H9 (cell line): ENCODE measurements around the gene NRXN3. TPM values are rescaled to one million over a fixed set of nuclear protein-coding genes. Genes with fewer than 3 reads are reported as not detected.

ENCODE experiments used
- DNase-seq: peaks from one replicate; pipeline ENCODE4 v3.0.0-alpha.2; 2017
- H2AFZ ChIP-seq: one replicate; pipeline ENCODE4 v1.6.1; 2013; ENCODE audit warnings: mild to moderate bottlenecking, low read length, control low read depth, moderate library complexity
- H2AK5ac ChIP-seq: 2 replicates; pipeline ENCODE4 v1.6.1; 2013; ENCODE audit warnings: low read length, control low read depth, mixed read lengths; ENCODE audit not compliant: insufficient read length
- H2BK120ac ChIP-seq: one replicate; pipeline ENCODE4 v1.6.1; 2013; ENCODE audit warnings: low read depth, mild to moderate bottlenecking, low read length, control low read depth, inconsistent platforms; ENCODE audit not compliant: poor library complexity, severe bottlenecking
- H2BK12ac ChIP-seq: 2 replicates; pipeline ENCODE4 v1.6.1; 2013; ENCODE audit warnings: low read length, control low read depth, mixed read lengths, low read depth; ENCODE audit not compliant: insufficient read length
- H2BK15ac ChIP-seq: 2 replicates; pipeline ENCODE4 v1.6.1; 2013; ENCODE audit warnings: low read depth, low read length, control low read depth
- H2BK20ac ChIP-seq: one replicate; pipeline ENCODE4 v1.6.1; 2013; ENCODE audit warnings: low read depth, mild to moderate bottlenecking, low read length, control low read depth, inconsistent platforms; ENCODE audit not compliant: poor library complexity, severe bottlenecking
- H2BK5ac ChIP-seq: 2 replicates; pipeline ENCODE4 v1.6.1; 2013; ENCODE audit warnings: low read length, control low read depth, mixed read lengths; ENCODE audit not compliant: insufficient read length
- H3K14ac ChIP-seq: 2 replicates; pipeline ENCODE4 v1.6.1; 2013; ENCODE audit warnings: low read length, control low read depth; ENCODE audit not compliant: insufficient read depth
- H3K18ac ChIP-seq: 2 replicates; pipeline ENCODE4 v1.6.1; 2013; ENCODE audit warnings: low read depth, mild to moderate bottlenecking, mixed read lengths, low read length, control low read depth; ENCODE audit not compliant: insufficient read length
- H3K23ac ChIP-seq: 2 replicates; pipeline ENCODE4 v1.6.1; 2013; ENCODE audit warnings: low read length, control low read depth, mixed read lengths, low read depth; ENCODE audit not compliant: insufficient read length
- H3K23me2 ChIP-seq: 2 replicates; pipeline ENCODE4 v1.6.1; 2013; ENCODE audit warnings: low read depth, mild to moderate bottlenecking, mixed read lengths, low read length, control low read depth; ENCODE audit not compliant: insufficient read length, poor library complexity, severe bottlenecking
- H3K27ac ChIP-seq: 2 replicates; pipeline ENCODE4 v1.5.1; 2013; ENCODE audit warnings: low read length, control low read depth, mixed read lengths, low read depth; ENCODE audit not compliant: insufficient read length
- H3K27me3 ChIP-seq: 2 replicates; pipeline ENCODE4 v1.6.1; 2013; ENCODE audit warnings: low read length, control low read depth, inconsistent platforms; ENCODE audit not compliant: insufficient read depth
- H3K4ac ChIP-seq: 2 replicates; pipeline ENCODE4 v1.6.1; 2013; ENCODE audit warnings: low read depth, mild to moderate bottlenecking, control low read depth, inconsistent platforms, low read length, moderate library complexity
- H3K4me1 ChIP-seq: 2 replicates; pipeline ENCODE4 v1.6.1; 2013; ENCODE audit warnings: low read length, control low read depth, inconsistent platforms; ENCODE audit not compliant: insufficient read depth
- H3K4me2 ChIP-seq: 2 replicates; pipeline ENCODE4 v1.6.1; 2013; ENCODE audit warnings: low read length, control low read depth, mixed read lengths; ENCODE audit not compliant: insufficient read length, insufficient read depth
- H3K56ac ChIP-seq: 2 replicates; pipeline ENCODE4 v1.6.1; 2013; ENCODE audit warnings: low read depth, mild to moderate bottlenecking, mixed read lengths, low read length, control low read depth; ENCODE audit not compliant: insufficient read length
- H3K79me1 ChIP-seq: 2 replicates; pipeline ENCODE4 v1.6.1; 2013; ENCODE audit warnings: low read depth, mild to moderate bottlenecking, moderate library complexity, low read length, control low read depth, inconsistent platforms; ENCODE audit not compliant: insufficient read depth, poor library complexity, severe bottlenecking
- H3K79me2 ChIP-seq: 2 replicates; pipeline ENCODE4 v1.6.1; 2013; ENCODE audit warnings: low read length, control low read depth, inconsistent platforms; ENCODE audit not compliant: insufficient read depth
- H3K9ac ChIP-seq: 2 replicates; pipeline ENCODE4 v1.6.1; 2013; ENCODE audit warnings: low read length, control low read depth, mixed read lengths; ENCODE audit not compliant: insufficient read length; ENCODE audit errors: extremely low read depth
- H3K9me3 ChIP-seq: one replicate; pipeline ENCODE4 v1.6.1; 2013; ENCODE audit warnings: low read depth, low read length, inconsistent platforms; ENCODE audit not compliant: control insufficient read depth
- H3T11ph ChIP-seq: one replicate; pipeline ENCODE4 v1.6.1; 2013; ENCODE audit warnings: mild to moderate bottlenecking, low read length, control low read depth, inconsistent platforms
- H4K20me1 ChIP-seq: one replicate; pipeline ENCODE4 v1.6.1; 2013; ENCODE audit not compliant: control insufficient read depth, insufficient read length, insufficient read depth
- H4K5ac ChIP-seq: 2 replicates; pipeline ENCODE4 v1.6.1; 2013; ENCODE audit warnings: low read depth, mild to moderate bottlenecking, mixed read lengths, low read length, control low read depth; ENCODE audit not compliant: insufficient read length
- H4K8ac ChIP-seq: replicated peaks from 2 replicates; pipeline ENCODE4 v1.6.1; 2013; ENCODE audit warnings: low read length, control low read depth, mixed read lengths, low read depth; ENCODE audit not compliant: insufficient read length
- H4K91ac ChIP-seq: 2 replicates; pipeline ENCODE4 v1.6.1; 2013; ENCODE audit warnings: low read depth, mild to moderate bottlenecking, moderate library complexity, mixed read lengths, low read length, control low read depth; ENCODE audit not compliant: insufficient read length
- H3K27ac Mint-ChIP-seq, 3 experiments: 2 replicates in 2 of 3; 3 replicates in 1 of 3; pipeline ENCODE4 v1.8.0; 2020 to 2021; ENCODE audit warnings: mixed read lengths in 3 of 3, mild to moderate bottlenecking in 1 of 3, moderate library complexity in 1 of 3
- H3K27me3 Mint-ChIP-seq: 2 replicates; pipeline ENCODE4 v1.8.0; 2021; ENCODE audit warnings: low read depth, mild to moderate bottlenecking, moderate library complexity, mixed read lengths
- H3K36me3 Mint-ChIP-seq, 3 experiments: 2 replicates in 2 of 3; 3 replicates in 1 of 3; pipeline ENCODE4 v1.8.0; 2020 to 2021; ENCODE audit warnings: low read depth in 3 of 3, mixed read lengths in 3 of 3; ENCODE audit not compliant: insufficient read depth in 1 of 3
- H3K4me1 Mint-ChIP-seq, 2 experiments: 2 replicates each; pipeline ENCODE4 v1.8.0; 2020; ENCODE audit warnings: mixed read lengths in 2 of 2
- H3K4me3 Mint-ChIP-seq, 2 experiments: 2 replicates in 1 of 2; 3 replicates in 1 of 2; pipeline ENCODE4 v1.8.0; 2020 to 2021; ENCODE audit warnings: mild to moderate bottlenecking in 2 of 2, mixed read lengths in 2 of 2, moderate library complexity in 1 of 2
- H3K9me3 Mint-ChIP-seq, 2 experiments: 2 replicates in 1 of 2; 3 replicates in 1 of 2; pipeline ENCODE4 v1.8.0; 2020; ENCODE audit warnings: mild to moderate bottlenecking in 2 of 2, mixed read lengths in 2 of 2, moderate library complexity in 1 of 2
- WGBS: extraction: QIAGEN DNeasy Blood & Tissue Kit; methylation state at CpG from one replicate; pipeline ENCODE4 v1.1.7; 2013; ENCODE audit warnings: missing lambda C conversion rate, low lambda C conversion rate, mixed read lengths; ENCODE audit not compliant: insufficient read length; ENCODE audit errors: extremely low coverage; 5-methylcytosine and 5-hydroxymethylcytosine counted together
- total RNA-seq: library from RNA; stranded (reverse); gene quantifications from 2 replicates; pipeline ENCODE4 v1.2.1, GENCODE V29; 2021
- TF ChIP-seq, protein P1 (sequence below): fragments of 200-600 bp; sonication (generic); conservative IDR thresholded peaks from 3 replicates; pipeline ENCODE4 v1.8.0; 2021; ENCODE audit warnings: antibody characterized with exemption, mild to moderate bottlenecking

Gene NRXN3
- total RNA-seq, 1 experiment from 2014 or later = 1.8 TPM

DNA sequence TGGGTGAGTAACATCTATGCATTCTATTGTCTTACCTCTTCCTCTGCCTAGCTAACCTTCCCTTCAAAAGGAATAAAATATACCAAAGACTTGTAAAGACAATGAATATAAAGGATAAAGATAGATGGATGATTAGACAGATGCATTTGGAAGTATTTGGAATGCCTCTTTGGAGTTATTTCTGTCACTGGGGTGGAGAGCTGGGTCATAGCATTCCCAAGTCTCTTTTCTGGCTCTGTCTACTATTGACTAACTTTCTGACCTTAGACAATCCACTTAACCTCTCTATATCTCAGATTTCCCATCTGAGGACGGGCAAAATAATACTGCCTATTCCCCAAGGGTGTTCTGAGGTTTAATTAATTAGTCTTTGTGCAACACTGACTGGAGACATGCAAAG is 1523.8 kb downstream of the NRXN3 start:
- Histone ChIP-seq H2BK15ac (no peak overlapping the region), H3K27ac (no peak overlapping the region), H2AK5ac (no peak overlapping the region), H3T11ph (no peak overlapping the region), H2BK120ac (no peak overlapping the region), H3K9me3 (no peaks in the 10 kb centered on the region), H3K79me1 (no peaks in the 10 kb centered on the region), H3K23ac (no peak overlapping the region), H3K18ac (no peak overlapping the region), H2BK20ac (no peak overlapping the region), H4K20me1 (no peaks in the 10 kb centered on the region), H4K8ac (no peak overlapping the region), H3K4me2 (no peak overlapping the region), H3K27me3 (no peaks in the 10 kb centered on the region), H3K14ac (no peak overlapping the region), H3K4ac (no peak overlapping the region), H3K56ac (no peak overlapping the region), H2BK5ac (no peak overlapping the region), H3K23me2 (no peaks in the 10 kb centered on the region), H2BK12ac (no peak overlapping the region), H4K91ac (no peak overlapping the region), H3K79me2 (no peaks in the 10 kb centered on the region), H3K9ac (no peak overlapping the region), H4K5ac (no peak overlapping the region), H3K4me1 (no peaks in the 10 kb centered on the region), H2AFZ (no peak overlapping the region)
- TF ChIP-seq, protein P1, sequence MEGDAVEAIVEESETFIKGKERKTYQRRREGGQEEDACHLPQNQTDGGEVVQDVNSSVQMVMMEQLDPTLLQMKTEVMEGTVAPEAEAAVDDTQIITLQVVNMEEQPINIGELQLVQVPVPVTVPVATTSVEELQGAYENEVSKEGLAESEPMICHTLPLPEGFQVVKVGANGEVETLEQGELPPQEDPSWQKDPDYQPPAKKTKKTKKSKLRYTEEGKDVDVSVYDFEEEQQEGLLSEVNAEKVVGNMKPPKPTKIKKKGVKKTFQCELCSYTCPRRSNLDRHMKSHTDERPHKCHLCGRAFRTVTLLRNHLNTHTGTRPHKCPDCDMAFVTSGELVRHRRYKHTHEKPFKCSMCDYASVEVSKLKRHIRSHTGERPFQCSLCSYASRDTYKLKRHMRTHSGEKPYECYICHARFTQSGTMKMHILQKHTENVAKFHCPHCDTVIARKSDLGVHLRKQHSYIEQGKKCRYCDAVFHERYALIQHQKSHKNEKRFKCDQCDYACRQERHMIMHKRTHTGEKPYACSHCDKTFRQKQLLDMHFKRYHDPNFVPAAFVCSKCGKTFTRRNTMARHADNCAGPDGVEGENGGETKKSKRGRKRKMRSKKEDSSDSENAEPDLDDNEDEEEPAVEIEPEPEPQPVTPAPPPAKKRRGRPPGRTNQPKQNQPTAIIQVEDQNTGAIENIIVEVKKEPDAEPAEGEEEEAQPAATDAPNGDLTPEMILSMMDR = no peak
- no peak overlapping the region for H3K4me3 Mint-ChIP-seq
- no peaks in the 10 kb centered on the region for H3K36me3 Mint-ChIP-seq
- H3K9me3 Mint-ChIP-seq = no peaks in the 10 kb centered on the region
- DNase-seq = no peak
- no CpG with 5 or more reads among the region's 1 CpG for WGBS
- H3K27me3 Mint-ChIP-seq = no peaks in the 10 kb centered on the region
- peaks cover 12 to 15% of the 10 kb centered on the region in 2 experiments for H3K4me1 Mint-ChIP-seq
- no peak overlapping the region for H3K27ac Mint-ChIP-seq
